HepG2 (cell line): ENCODE results near the gene SP3. TPM values are rescaled to one million over a fixed set of nuclear protein-coding genes. Genes with fewer than 3 reads are reported as not detected.

Experiments
- ATF6 ChIP-seq: sonication (generic); formaldehyde crosslinking; conservative IDR thresholded peaks from 2 replicates; pipeline ENCODE4 v1.4.0; 2020; ENCODE audit warnings: missing genetic modification reagents
- CBX1 ChIP-seq: IDR thresholded peaks from one replicate; pipeline ENCODE4 v1.6.1; 2016; ENCODE audit warnings: antibody characterized with exemption, low read depth
- CBX2 ChIP-seq, 2 experiments: fragments of 200-600 bp in 1 of 2; sonication (generic); formaldehyde crosslinking in 1 of 2; IDR thresholded peaks; 2 replicates each; pipeline versions ENCODE4 v1.7.0 to v1.8.1; 2018 to 2022; ENCODE audit warnings: low read depth in 2 of 2, low read length in 1 of 2, mild to moderate bottlenecking in 1 of 2, missing genetic modification reagents in 1 of 2
- CHD2 ChIP-seq: IDR thresholded peaks from 2 replicates; pipeline ENCODE4 v1.6.1; 2011; ENCODE audit warnings: low read depth, low read length, improper control_type of control experiment
- EEA1 ChIP-seq: sonication (generic); formaldehyde crosslinking; IDR thresholded peaks from 2 replicates; pipeline ENCODE4 v1.5.1; 2020; ENCODE audit warnings: mild to moderate bottlenecking, missing genetic modification reagents, borderline replicate concordance
- ESRRA ChIP-seq: sonication (generic); formaldehyde crosslinking; IDR thresholded peaks from 2 replicates; pipeline ENCODE4 v1.5.1; 2020; ENCODE audit warnings: mild to moderate bottlenecking, low read depth, missing genetic modification reagents
- FOXA3 ChIP-seq: IDR thresholded peaks from 2 replicates; pipeline ENCODE4 v1.6.1; 2016; ENCODE audit warnings: missing genetic modification reagents, missing compliant biosample characterization
- HIC2 ChIP-seq: sonication (generic); formaldehyde crosslinking; IDR thresholded peaks from 2 replicates; pipeline ENCODE4 v1.9.0; 2022; ENCODE audit warnings: low read depth, missing genetic modification reagents
- NFRKB ChIP-seq: fragments of 450-650 bp; IDR thresholded peaks from 2 replicates; pipeline ENCODE4 v1.6.1; 2017
- NONO ChIP-seq, 2 experiments: fragments of 450-650 bp in 1 of 2; sonication (generic) in 1 of 2; formaldehyde crosslinking in 1 of 2; IDR thresholded peaks in 1 of 2; conservative IDR thresholded peaks in 1 of 2; 2 replicates each; pipeline versions ENCODE4 v1.6.1 to v1.8.0; 2017 to 2022; ENCODE audit warnings: mild to moderate bottlenecking in 1 of 2, missing genetic modification reagents in 1 of 2, moderate library complexity in 1 of 2
- TBX3 ChIP-seq: fragments of 450-650 bp; IDR thresholded peaks from 2 replicates; pipeline ENCODE4 v1.6.1; 2017; ENCODE audit warnings: antibody characterized with exemption, mild to moderate bottlenecking, inconsistent platforms, borderline replicate concordance
- TCF12 ChIP-seq, 2 experiments: fragments of 450-650 bp in 1 of 2; sonication (generic) in 1 of 2; formaldehyde crosslinking in 1 of 2; IDR thresholded peaks; 2 replicates each; pipeline versions ENCODE4 v1.6.1 to v1.8.0; 2017 to 2022; ENCODE audit warnings: antibody characterized with exemption in 1 of 2, mild to moderate bottlenecking in 1 of 2, missing genetic modification reagents in 1 of 2, moderate library complexity in 1 of 2
- ZBTB42 ChIP-seq: sonication (generic); formaldehyde crosslinking; IDR thresholded peaks from 2 replicates; pipeline ENCODE4 v1.5.0; 2020; ENCODE audit warnings: mild to moderate bottlenecking, missing genetic modification reagents
- ZNF3 ChIP-seq: IDR thresholded peaks from 2 replicates; pipeline ENCODE4 v1.7.0; 2017; ENCODE audit warnings: inconsistent platforms
- ZNF468 ChIP-seq: sonication (generic); formaldehyde crosslinking; IDR thresholded peaks from 2 replicates; pipeline ENCODE4 v1.8.0; 2022; ENCODE audit warnings: mild to moderate bottlenecking, moderate library complexity, missing genetic modification reagents
- ZNF646 ChIP-seq: sonication (generic); formaldehyde crosslinking; IDR thresholded peaks from 2 replicates; pipeline ENCODE4 v1.9.0; 2021; ENCODE audit warnings: mild to moderate bottlenecking, missing genetic modification reagents
- ZNF768 ChIP-seq: sonication (generic); formaldehyde crosslinking; IDR thresholded peaks from 2 replicates; pipeline ENCODE4 v1.4.0; 2020; ENCODE audit warnings: missing genetic modification reagents
- ZNF780A ChIP-seq: sonication (generic); formaldehyde crosslinking; IDR thresholded peaks from 2 replicates; pipeline ENCODE4 v1.8.0; 2022; ENCODE audit warnings: mild to moderate bottlenecking, missing genetic modification reagents, moderate library complexity
- ZNF790 ChIP-seq: sonication (generic); formaldehyde crosslinking; IDR thresholded peaks from 2 replicates; pipeline ENCODE4 v1.8.0; 2022; ENCODE audit warnings: missing genetic modification reagents, mild to moderate bottlenecking, borderline replicate concordance
- polyA plus RNA-seq, 8 experiments: library from polyadenylated mRNA; depleted of rRNA in 3 of 8; stranded (reverse) in 7 of 8; unstranded in 1 of 8; fragments of >200 nt; fragmentation: Illumina TruSeq in 4 of 8; extraction: Trizol in 4 of 8; gene quantifications; 2 replicates each; pipeline versions ENCODE4 v1.2.1 to v1.2.3, GENCODE V29; 2011 to 2016; ENCODE audit warnings: low read depth in 4 of 8, missing spikeins in 1 of 8, mixed read lengths in 1 of 8; ENCODE audit not compliant: insufficient read depth in 1 of 8
- total RNA-seq, 5 experiments: library from RNA; depleted of rRNA; stranded (reverse); fragments of >200 nt; fragmentation: Illumina TruSeq; extraction: Trizol; gene quantifications; 2 replicates each; pipeline ENCODE4 v1.2.3, GENCODE V29; 2016; ENCODE audit warnings: low read depth in 1 of 5

Gene SP3
- total and polyA plus RNA-seq, 2 of the 13 experiments (the other 11 are each of a cell fraction or from before 2014, with no cell fraction given): 57.3 to 132 TPM

- TF ChIP-seq EEA1 (CRISPR knock-in tag) (peak; percentile 18), ZNF3 (CRISPR knock-in tag) (no peak), CHD2 (no peak), ZNF790 (CRISPR knock-in tag) (no peak; the same call in 1 of the 2 replicates), NFRKB (no peak), ZNF646 (CRISPR knock-in tag) (no peak), ZNF780A (CRISPR knock-in tag) (no peak), HIC2 (CRISPR knock-in tag) (no peak), NONO (IDR thresholded peaks at IDR 0.05) (no peak), NONO (CRISPR knock-in tag; conservative IDR thresholded peaks at IDR 0.05) (no peak; the same call in 1 of the 2 replicates), TBX3 (no peak), TCF12 (IDR thresholded peaks at IDR 0.05) (no peak), TCF12 (CRISPR knock-in tag; IDR thresholded peaks at IDR 0.05) (no peak; the same call in none of the 2 replicates), CBX2 (IDR thresholded peaks at IDR 0.05; ENCODE audit: low read depth, low read length) (no peak), CBX2 (CRISPR knock-in tag; IDR thresholded peaks at IDR 0.05; ENCODE audit: low read depth) (no peak), ZBTB42 (CRISPR knock-in tag) (0 out of 2 replicates have a peak, but pooled peaks have one; percentile 1), ATF6 (CRISPR knock-in tag) (no peak), CBX1 (peak; percentile 75), FOXA3 (peak; percentile 50), ZNF768 (CRISPR knock-in tag) (peak; percentile 33; the same call in 1 of the 2 replicates), ESRRA (CRISPR knock-in tag) (no peak), ZNF468 (CRISPR knock-in tag) (no peak)
Observed at GRCh38 chr2:173963817-173964564, 1.2 kb downstream of the SP3 start (continued).
